Loucy (cell line): ENCODE results near the gene CTNNBL1.

Source experiments
- H2AFZ ChIP-seq: fragments of 200-600 bp; sonication (generic); 2 replicates; pipeline ENCODE4 v1.6.0; 2016; ENCODE audit warnings: antibody characterized with exemption, mild to moderate bottlenecking, low read length, moderate library complexity
- H3F3A ChIP-seq: fragments of 200-600 bp; 2 replicates; pipeline ENCODE4 v1.6.0; 2016; ENCODE audit warnings: antibody characterized with exemption, low read depth, mild to moderate bottlenecking
- H3K27me3 ChIP-seq: fragments of 200-600 bp; sonication (generic); 2 replicates; pipeline ENCODE4 v1.6.1; 2014; ENCODE audit warnings: low read length, mild to moderate bottlenecking; ENCODE audit not compliant: insufficient read depth, poor library complexity, severe bottlenecking
- H3K36me3 ChIP-seq: fragments of 200-600 bp; sonication (generic); 2 replicates; pipeline ENCODE4 v1.6.1; 2016; ENCODE audit warnings: low read length; ENCODE audit not compliant: insufficient read depth
- H3K4me1 ChIP-seq: fragments of 200-600 bp; sonication (generic); 2 replicates; pipeline ENCODE4 v1.5.1; 2014; ENCODE audit warnings: low read length, mild to moderate bottlenecking; ENCODE audit not compliant: insufficient read depth, poor library complexity, severe bottlenecking
- H3K4me2 ChIP-seq: fragments of 200-600 bp; sonication (generic); 2 replicates; pipeline ENCODE4 v1.6.0; 2014; ENCODE audit warnings: antibody characterized with exemption, low read length, low read depth, mild to moderate bottlenecking; ENCODE audit not compliant: poor library complexity, severe bottlenecking
- H3K4me3 ChIP-seq: fragments of 200-600 bp; sonication (generic); 2 replicates; pipeline ENCODE4 v1.5.1; 2014; ENCODE audit warnings: low read length, mild to moderate bottlenecking, mixed read lengths; ENCODE audit not compliant: poor library complexity, severe bottlenecking
- H3K79me2 ChIP-seq: fragments of 200-600 bp; sonication (generic); 2 replicates; pipeline ENCODE4 v1.6.1; 2014; ENCODE audit warnings: low read length; ENCODE audit not compliant: insufficient read depth
- H3K9ac ChIP-seq: fragments of 200-600 bp; sonication (generic); 2 replicates; pipeline ENCODE4 v1.6.0; 2014; ENCODE audit warnings: mild to moderate bottlenecking, low read depth, low read length, moderate library complexity; ENCODE audit not compliant: poor library complexity, severe bottlenecking
- H3K9me2 ChIP-seq: fragments of 200-600 bp; sonication (generic); replicated peaks from 2 replicates; pipeline ENCODE4 v1.6.1; 2016; ENCODE audit warnings: low read depth, low read length, mixed read lengths
- H3K9me3 ChIP-seq: fragments of 200-600 bp; sonication (generic); 2 replicates; pipeline ENCODE4 v1.6.1; 2014; ENCODE audit warnings: mild to moderate bottlenecking, antibody characterized with exemption, low read length, low read depth; ENCODE audit not compliant: insufficient read depth
- H4K20me1 ChIP-seq: fragments of 200-600 bp; sonication (generic); 2 replicates; pipeline ENCODE4 v1.6.0; 2014; ENCODE audit warnings: antibody characterized with exemption, low read length, mild to moderate bottlenecking; ENCODE audit not compliant: insufficient read depth, poor library complexity, severe bottlenecking
- EZH2phosphoT487 ChIP-seq: fragments of 200-600 bp; IDR thresholded peaks from 2 replicates; pipeline ENCODE4 v1.6.1; 2018; ENCODE audit warnings: antibody characterized with exemption, mild to moderate bottlenecking, moderate library complexity, borderline replicate concordance
- TF ChIP-seq, protein P1 (sequence below): fragments of 200-600 bp; sonication (generic); conservative IDR thresholded peaks from 2 replicates; pipeline ENCODE4 v1.5.1; 2014; ENCODE audit warnings: mild to moderate bottlenecking, antibody characterized with exemption, low read length

CTNNBL1 gene

DNA sequence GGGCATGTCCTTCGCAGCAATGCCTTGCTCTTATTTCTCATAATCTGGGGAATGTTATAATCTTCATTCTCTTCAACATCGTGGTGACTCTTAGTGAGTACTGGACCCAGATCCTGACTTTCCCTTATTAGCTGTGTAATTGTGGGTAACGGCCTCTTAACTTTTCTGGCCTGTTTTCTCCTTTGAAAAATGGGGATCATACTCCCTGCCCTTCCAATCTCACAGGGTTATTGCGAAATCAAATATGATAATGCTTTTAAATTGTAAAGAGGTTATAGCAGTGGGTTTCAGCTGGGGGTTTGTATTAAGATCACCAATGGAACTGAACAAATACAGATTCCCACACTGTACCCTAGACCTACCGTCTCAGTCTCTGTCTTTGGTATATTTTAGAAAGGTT lies 77.1 kb downstream of the CTNNBL1 start:
- H2AFZ ChIP-seq: no peak overlapping the region
- no peaks in the 10 kb centered on the region for H3K9me2 ChIP-seq
- H3K9ac ChIP-seq: no peak overlapping the region
- H4K20me1 ChIP-seq: no peaks in the 10 kb centered on the region
- H3K27me3 ChIP-seq: no peaks in the 10 kb centered on the region
- no peaks in the 10 kb centered on the region for H3K79me2 ChIP-seq
- H3K36me3 ChIP-seq: peaks cover 83% of the 10 kb centered on the region; the same call in 1 of the 2 replicates
- TF ChIP-seq EZH2phosphoT487: no peak
- TF ChIP-seq, protein P1, sequence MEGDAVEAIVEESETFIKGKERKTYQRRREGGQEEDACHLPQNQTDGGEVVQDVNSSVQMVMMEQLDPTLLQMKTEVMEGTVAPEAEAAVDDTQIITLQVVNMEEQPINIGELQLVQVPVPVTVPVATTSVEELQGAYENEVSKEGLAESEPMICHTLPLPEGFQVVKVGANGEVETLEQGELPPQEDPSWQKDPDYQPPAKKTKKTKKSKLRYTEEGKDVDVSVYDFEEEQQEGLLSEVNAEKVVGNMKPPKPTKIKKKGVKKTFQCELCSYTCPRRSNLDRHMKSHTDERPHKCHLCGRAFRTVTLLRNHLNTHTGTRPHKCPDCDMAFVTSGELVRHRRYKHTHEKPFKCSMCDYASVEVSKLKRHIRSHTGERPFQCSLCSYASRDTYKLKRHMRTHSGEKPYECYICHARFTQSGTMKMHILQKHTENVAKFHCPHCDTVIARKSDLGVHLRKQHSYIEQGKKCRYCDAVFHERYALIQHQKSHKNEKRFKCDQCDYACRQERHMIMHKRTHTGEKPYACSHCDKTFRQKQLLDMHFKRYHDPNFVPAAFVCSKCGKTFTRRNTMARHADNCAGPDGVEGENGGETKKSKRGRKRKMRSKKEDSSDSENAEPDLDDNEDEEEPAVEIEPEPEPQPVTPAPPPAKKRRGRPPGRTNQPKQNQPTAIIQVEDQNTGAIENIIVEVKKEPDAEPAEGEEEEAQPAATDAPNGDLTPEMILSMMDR: no peak
- H3F3A ChIP-seq: no peaks in the 10 kb centered on the region
- H3K4me3 ChIP-seq: no peak overlapping the region
- no peaks in the 10 kb centered on the region for H3K4me1 ChIP-seq
- H3K4me2 ChIP-seq: no peak overlapping the region
- H3K9me3 ChIP-seq: no peaks in the 10 kb centered on the region

DNA sequence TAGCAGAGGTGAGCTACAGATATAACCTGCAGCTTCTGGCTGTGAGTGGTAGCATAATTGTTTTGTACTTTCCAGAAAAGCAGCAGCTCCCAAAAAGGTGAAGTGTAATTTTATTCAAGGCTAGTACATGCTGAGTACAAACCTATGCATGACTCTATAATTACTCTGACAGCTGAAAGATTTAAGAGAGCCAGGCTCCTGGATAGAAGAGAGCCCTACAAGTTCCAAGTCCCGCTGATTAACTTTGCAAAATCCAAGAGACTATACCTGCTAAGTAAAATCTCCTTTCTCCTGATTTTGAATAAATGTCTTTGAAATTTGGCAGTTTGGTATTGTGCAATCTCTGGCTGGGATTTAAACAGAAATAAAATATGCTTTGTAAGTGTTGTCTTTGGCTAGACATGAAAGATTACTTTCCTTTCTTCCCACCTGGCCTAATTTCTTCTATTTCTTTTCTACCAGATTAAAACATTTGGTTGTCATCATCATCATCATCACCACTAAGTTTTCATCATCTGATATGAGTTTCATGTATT lies 79.5 kb downstream of the CTNNBL1 start:
- H3K27me3 ChIP-seq: no peaks in the 10 kb centered on the region
- H3K79me2 ChIP-seq: no peaks in the 10 kb centered on the region
- no peaks in the 10 kb centered on the region for H3K9me3 ChIP-seq
- no peaks in the 10 kb centered on the region for H3K4me1 ChIP-seq
- no peaks in the 10 kb centered on the region for H3K9me2 ChIP-seq
- peaks cover 78% of the 10 kb centered on the region; the same call in 1 of the 2 replicates for H3K36me3 ChIP-seq
- TF ChIP-seq, protein P1: no peak
- TF ChIP-seq EZH2phosphoT487: no peak
- H3K4me2 ChIP-seq: no peak overlapping the region
- no peak overlapping the region for H3K4me3 ChIP-seq
- H2AFZ ChIP-seq: no peak overlapping the region
- H3F3A ChIP-seq: no peaks in the 10 kb centered on the region
- no peaks in the 10 kb centered on the region for H4K20me1 ChIP-seq
- no peak overlapping the region for H3K9ac ChIP-seq

DNA sequence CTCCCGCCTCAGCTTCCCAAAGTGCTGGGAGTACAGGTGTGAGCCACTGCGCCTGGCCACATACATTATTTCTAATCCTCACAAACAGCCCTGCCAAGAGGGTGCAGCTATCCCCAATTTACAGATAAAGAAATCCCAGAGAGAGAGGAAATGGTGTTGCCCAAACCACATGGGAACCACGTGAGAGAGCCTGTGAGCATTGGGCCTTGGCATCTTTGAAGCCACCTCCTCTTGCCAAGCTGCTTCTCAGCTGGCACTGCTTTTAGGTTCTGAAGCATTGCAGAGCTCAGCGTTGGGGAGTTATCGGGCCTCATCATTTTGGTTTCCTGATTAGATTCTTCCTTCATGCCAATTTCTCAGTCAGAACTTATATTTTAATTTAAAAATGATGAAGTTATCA lies 80.3 kb downstream of the CTNNBL1 start:
- H3K4me3 ChIP-seq: no peak overlapping the region
- no peaks in the 10 kb centered on the region for H3K4me1 ChIP-seq
- H3K79me2 ChIP-seq: no peaks in the 10 kb centered on the region
- H3K4me2 ChIP-seq: no peak overlapping the region
- no peaks in the 10 kb centered on the region for H3K9me2 ChIP-seq
- H2AFZ ChIP-seq: no peak overlapping the region
- H3K27me3 ChIP-seq: no peaks in the 10 kb centered on the region
- no peaks in the 10 kb centered on the region for H4K20me1 ChIP-seq
- H3F3A ChIP-seq: no peaks in the 10 kb centered on the region
- TF ChIP-seq, protein P1: no peak
- no peak for TF ChIP-seq EZH2phosphoT487
- no peaks in the 10 kb centered on the region for H3K9me3 ChIP-seq
- peaks cover 78% of the 10 kb centered on the region; the same call in 1 of the 2 replicates for H3K36me3 ChIP-seq
- H3K9ac ChIP-seq: no peak overlapping the region
